GM19463 (cell line): Measurements from ENCODE around the gene ZNF599.
"Not testable (repeated sequence)": the region's sequence is repeated elsewhere in the genome, so short reads cannot be mapped to it uniquely, and the experiment has no call there.

ENCODE experiments used
- ATAC-seq: cut with Tn5 transposase; IDR thresholded peaks from one replicate; pipeline ENCODE4 v1.9.1; 2021; ENCODE audit warnings: mild to moderate bottlenecking, moderate library complexity; ENCODE audit not compliant: unreplicated experiment

Gene ZNF599

GRCh38 chr19:34772697-34773554, at the start of gene ZNF599:
TSS of gene ZNF599 (minus strand) at chr19:34773215. CDS start at chr19:34772841, 374 bp downstream.
- ATAC-seq: peak; percentile 99

GRCh38 chr19:34818270-34818669, 45.3 kb upstream of the ZNF599 start:
- no peak for ATAC-seq

DNA sequence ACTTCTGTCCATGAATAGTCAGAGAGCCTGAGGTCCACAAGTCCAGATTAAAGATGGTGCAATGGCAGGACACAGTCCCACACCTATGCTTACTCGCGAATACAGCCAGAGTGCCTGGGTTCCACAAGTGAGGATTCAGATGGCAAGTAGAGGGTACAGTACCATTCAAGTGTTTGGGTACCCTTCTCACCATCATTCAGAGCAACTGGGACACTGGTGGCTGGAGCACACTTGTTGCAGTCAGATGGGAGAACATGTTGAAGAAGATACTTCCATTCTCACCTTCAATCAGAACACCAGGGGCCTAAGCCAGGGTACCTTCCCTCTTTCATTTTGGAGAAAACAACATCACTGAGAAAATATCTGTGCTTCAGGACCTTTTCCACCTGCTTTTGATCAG, 43.7 kb upstream of the ZNF599 start:
- ATAC-seq: no peak

- ATAC-seq: no peak
Observed at GRCh38 chr19:34808566-34808965, 35.6 kb upstream of the ZNF599 start.

DNA sequence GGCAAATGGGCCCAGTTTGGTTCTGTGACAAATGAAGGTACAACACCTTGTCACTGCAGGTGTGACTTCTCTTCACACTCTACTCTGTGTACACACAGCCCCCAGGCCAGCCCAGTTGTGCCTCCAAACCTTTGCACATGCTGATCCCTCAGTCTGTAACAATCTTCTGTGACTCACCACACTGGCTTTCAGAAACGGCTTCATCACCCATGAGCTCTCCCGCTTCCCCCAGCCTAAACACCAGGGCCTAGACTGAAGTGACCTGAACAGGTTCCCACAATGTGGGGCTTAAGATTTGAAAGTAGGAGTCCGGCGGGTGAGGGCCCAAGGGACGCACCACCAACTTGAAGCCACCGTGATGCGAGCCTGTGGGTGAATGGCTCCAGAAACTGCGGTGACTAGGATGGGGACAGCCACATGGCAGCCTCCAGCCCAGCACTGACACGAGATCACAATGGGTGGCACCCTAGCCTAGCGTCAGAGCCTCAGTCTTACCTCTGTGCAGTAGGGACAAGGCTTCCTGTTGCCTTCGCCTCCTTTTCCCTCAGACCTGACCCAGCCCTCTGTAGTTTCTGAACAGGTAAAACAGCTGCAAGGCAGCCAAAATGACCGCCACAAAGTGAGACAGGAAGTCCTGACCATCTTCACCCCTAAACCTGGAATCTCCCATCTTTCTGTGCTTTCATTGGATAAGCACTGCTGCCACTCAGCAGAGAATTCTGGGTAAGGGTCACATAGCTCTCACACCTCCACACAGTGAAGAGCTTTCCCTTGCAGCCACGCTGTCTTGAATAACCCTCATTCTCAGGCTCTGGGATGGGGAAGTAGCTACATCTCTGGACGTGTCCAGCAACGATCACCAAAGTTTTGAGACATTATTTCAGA, 34.2 kb upstream of the ZNF599 start:
- no peak for ATAC-seq

- no peak for ATAC-seq
Observed at GRCh38 chr19:34804115-34804514, 31.1 kb upstream of the ZNF599 start.

GRCh38 chr19:34796953-34797352, 23.9 kb upstream of the ZNF599 start:
- not testable (repeated sequence) for ATAC-seq

DNA sequence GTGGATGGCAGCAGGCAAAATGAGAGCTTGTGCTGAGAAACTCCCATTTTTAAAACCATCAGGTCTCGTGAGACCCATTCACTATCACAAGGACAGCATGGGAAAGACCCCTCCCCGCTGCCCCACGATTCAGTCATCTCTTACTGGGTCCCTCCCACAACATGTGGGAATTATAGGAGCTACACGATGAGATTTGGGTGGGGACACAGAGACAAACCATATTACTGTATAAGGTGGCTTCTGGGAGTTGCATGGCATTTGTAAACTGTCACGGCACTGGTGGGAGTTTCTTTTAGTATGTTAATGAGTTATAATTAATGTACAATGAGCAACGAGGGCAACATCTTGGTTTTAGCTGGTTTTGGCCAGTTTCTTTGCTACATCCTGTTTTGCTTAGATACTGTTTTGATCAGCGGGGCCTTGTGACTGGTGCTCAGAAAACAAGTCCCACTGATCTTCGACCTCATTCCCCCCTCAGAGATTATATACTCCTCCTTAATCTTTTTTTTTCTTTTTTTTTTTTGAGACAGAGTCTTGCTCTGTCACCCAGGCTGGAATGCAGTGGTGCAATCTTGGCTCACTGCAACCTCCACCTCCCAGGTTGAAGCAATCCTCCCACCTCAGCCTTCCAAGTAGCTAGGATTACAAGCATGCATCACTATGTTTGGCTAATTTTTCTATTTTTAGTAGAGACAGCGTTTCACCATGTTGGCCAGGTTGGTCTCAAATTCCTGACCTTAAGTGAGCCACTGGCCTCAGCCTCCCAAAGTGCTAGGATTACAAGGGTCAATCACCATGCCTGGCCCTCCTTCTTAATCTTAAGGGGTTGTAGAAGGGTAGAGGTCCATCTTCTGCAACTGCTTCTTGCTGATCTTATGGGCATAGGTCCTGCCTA, 21.3 kb upstream of the ZNF599 start:
- no peak for ATAC-seq

GRCh38 chr19:34793565-34793964, 20.6 kb upstream of the ZNF599 start:
- ATAC-seq: no peak

DNA sequence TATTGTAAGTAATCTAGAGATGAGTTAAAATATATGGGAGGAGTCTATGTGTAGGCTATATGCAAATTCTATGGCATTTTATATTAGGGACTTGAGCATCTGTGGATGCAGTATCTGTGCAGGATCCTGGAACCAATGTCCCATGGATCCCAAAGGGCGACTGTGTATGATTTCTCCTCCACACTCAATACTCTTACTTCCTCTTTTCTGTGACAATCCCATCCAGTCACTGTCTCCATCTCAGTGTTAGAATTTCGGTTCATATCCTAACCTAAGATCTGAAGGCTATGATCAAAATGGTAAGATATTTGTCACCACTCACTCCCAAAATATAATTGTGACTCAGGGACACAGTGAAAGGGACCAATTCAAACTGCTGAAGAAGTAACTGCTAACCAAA, 15.1 kb upstream of the ZNF599 start:
- ATAC-seq: no peak

DNA sequence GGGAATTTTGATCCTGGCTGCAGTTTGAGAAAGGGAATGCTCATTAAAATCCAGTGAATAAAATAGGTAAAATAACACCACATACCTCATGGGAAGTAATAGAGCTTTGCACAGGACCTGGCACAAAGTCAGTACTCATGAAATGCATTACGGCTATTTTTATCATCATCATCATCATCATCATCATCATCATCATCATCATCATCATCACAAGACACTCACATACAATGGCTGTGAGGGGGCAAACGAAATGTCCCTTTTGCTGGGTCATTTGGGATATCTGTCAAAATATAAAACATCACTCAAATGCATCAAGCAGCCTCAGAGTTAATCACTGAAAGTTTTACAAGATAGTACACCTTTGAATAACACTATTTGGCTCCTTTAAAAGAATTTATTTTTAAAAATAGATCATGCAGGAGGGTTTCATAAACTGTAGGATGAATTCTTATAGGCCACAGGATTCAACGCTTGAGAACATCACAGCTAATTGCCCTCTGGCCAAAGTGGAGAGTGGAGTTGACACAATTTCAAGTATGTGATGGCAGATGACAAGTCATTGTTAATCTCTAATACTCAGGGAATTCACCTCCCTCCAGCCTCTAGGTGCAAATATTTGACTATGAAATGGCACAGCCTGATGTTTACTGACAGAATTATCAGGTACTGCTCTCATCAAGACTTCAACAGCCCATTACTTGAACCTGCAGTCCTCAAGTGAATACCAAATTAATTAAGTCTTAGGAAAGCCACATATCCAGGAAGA, 14.2 kb upstream of the ZNF599 start:
- no peak for ATAC-seq

GRCh38 chr19:34786236-34786635, 13.2 kb upstream of the ZNF599 start:
- ATAC-seq: no peak

- ATAC-seq: no peak
Observed at GRCh38 chr19:34779652-34780051, 6.6 kb upstream of the ZNF599 start.

GRCh38 chr19:34778342-34778741, 5.3 kb upstream of the ZNF599 start:
- ATAC-seq: no peak

GRCh38 chr19:34774857-34775256, 1.8 kb upstream of the ZNF599 start:
- ATAC-seq: no peak

GRCh38 chr19:34773555-34773864, 495 bp upstream of the ZNF599 start:
- no peak for ATAC-seq

GRCh38 chr19:34767951-34768350, 5.1 kb downstream of the ZNF599 start:
- no peak for ATAC-seq

GRCh38 chr19:34766386-34766785, 6.6 kb downstream of the ZNF599 start:
- no peak for ATAC-seq

GRCh38 chr19:34759218-34759917, 13.6 kb downstream of the ZNF599 start:
- no peak for ATAC-seq

GRCh38 chr19:34757441-34757840, 15.6 kb downstream of the ZNF599 start:
- ATAC-seq: no peak
